Activated CD8-positive, alpha-beta memory T cell treated with anti-CD3 and anti-CD28 coated beads, Interleukin-2, amount 10 ng/mL, durations not matched to agents 7 days and 5 days (primary cell): ENCODE measurements around the gene ADK. TPM values are rescaled to one million over a fixed set of nuclear protein-coding genes. Genes with fewer than 3 reads are reported as not detected.
"Not testable (repeated sequence)": the region's sequence is repeated elsewhere in the genome, so short reads cannot be mapped to it uniquely, and the experiment has no call there.

Source experiments
- ATAC-seq: fragments of 150-1000 bp; cut with Tn5 transposase; one replicate; pipeline ENCODE4 v1.10.0; 2021; ENCODE audit warnings: moderate library complexity
- CTCF ChIA-PET: fragments of 350-600 bp; sonication (Branson Sonifier 250); formaldehyde crosslinking; loops from one replicate; lab custom pipeline; 2021; ENCODE audit warnings: antibody characterized with exemption; lab: Charles Lee
- DNase-seq: peaks from one replicate; pipeline ENCODE4 v3.0.0-alpha.2; 2020
- H3K27ac Mint-ChIP-seq: one replicate; pipeline ENCODE4 v1.8.0; 2021; ENCODE audit warnings: mild to moderate bottlenecking, mixed read lengths
- H3K27me3 Mint-ChIP-seq: one replicate; pipeline ENCODE4 v1.8.0; 2021; ENCODE audit warnings: mixed read lengths
- H3K36me3 Mint-ChIP-seq: one replicate; pipeline ENCODE4 v1.8.0; 2021; ENCODE audit warnings: mild to moderate bottlenecking, mixed read lengths
- H3K4me1 Mint-ChIP-seq: one replicate; pipeline ENCODE4 v1.8.0; 2021; ENCODE audit warnings: mixed read lengths
- H3K4me3 Mint-ChIP-seq: one replicate; pipeline ENCODE4 v1.8.0; 2021; ENCODE audit warnings: mild to moderate bottlenecking, moderate library complexity, mixed read lengths
- H3K9me3 Mint-ChIP-seq: one replicate; pipeline ENCODE4 v1.8.0; 2022; ENCODE audit warnings: low read depth, mixed read lengths
- total RNA-seq, 2 experiments: library from RNA; stranded (reverse); gene quantifications; one replicate each; pipeline ENCODE4 v1.2.3, GENCODE V29; 2021

ADK gene
- total RNA-seq, 2 experiments from 2014 or later = 38.3 to 46.2 TPM

DNA sequence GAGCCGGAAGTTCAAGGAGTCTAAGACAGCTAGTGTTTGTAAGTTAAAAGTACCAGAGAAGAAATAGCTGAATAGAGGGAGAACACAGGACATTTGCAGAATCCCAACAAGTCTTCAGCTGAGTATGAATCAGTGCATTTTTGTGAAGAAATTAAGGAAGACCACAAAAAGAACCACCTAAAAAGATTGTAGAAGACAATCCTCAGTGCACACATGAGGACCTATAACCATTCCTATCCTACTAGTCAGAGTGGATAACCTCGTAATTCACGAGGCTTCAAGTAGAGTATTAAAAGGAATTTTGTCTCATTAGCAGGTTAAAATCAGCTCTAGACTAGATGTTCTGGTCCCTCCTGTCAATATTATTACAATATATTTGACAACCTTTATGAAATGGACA is 380.0 kb downstream of the ADK start:
- Mint-ChIP-seq H3K36me3 (peaks cover 16% of the 10 kb centered on the region), H3K4me1 (peaks cover 4% of the 10 kb centered on the region), H3K4me3 (no peak overlapping the region), H3K9me3 (no peaks in the 10 kb centered on the region), H3K27ac (no peak overlapping the region), H3K27me3 (no peaks in the 10 kb centered on the region)
- ATAC-seq (no peak), DNase-seq (no peak)
- CTCF ChIA-PET = no interaction called here

DNA sequence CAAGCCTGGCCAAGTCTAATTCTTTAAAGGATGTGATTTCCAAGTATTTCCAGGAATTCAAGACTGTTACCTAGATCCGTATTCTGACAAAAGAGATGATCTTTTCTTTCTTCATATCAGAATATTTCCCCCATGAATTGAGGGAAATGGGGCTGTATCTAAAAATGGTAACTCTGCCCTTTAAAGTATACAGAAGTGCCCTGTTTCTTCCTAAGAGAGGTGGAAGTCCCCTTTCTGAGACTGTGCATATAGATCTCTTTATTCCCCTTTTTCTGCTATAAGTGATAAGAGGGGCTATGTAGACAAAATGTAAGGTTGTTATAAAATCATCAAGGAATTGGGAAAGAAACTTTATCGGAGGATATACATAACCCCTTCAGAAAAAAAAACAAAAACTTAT is 388.3 kb downstream of the ADK start:
- CTCF ChIA-PET = no interaction called here
- Mint-ChIP-seq H3K27ac (no peak overlapping the region), H3K4me1 (peaks cover 12% of the 10 kb centered on the region), H3K9me3 (peaks cover 2% of the 10 kb centered on the region), H3K27me3 (no peaks in the 10 kb centered on the region), H3K4me3 (no peak overlapping the region), H3K36me3 (peaks cover 7% of the 10 kb centered on the region)
- ATAC-seq = no peak
- DNase-seq = no peak

DNA sequence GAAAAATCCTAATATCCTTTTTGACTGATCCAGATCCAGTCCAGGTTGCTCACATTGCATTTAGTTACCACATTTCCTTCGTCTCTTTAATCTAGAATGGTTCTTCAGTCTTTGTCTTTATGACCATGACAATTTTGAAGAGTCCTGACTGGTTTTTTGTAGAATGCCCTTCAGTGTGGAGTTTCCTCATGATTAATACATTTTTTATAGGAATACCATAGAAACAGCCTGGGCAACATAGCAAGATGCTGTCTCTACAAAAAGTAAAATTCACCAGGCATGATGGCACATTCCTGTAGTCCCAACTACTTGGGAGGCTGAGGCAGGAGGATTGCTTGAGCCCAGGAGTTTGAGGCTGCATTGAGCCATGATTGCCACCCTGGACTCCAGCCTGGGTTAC is 390.4 kb downstream of the ADK start:
- no peak for DNase-seq
- no peak for ATAC-seq
- H3K27ac Mint-ChIP-seq = no peak overlapping the region
- H3K36me3 Mint-ChIP-seq = peaks cover 7% of the 10 kb centered on the region
- peaks cover 2% of the 10 kb centered on the region for H3K9me3 Mint-ChIP-seq
- H3K27me3 Mint-ChIP-seq = no peaks in the 10 kb centered on the region
- CTCF ChIA-PET = no interaction called here
- peaks cover 9% of the 10 kb centered on the region for H3K4me1 Mint-ChIP-seq
- no peak overlapping the region for H3K4me3 Mint-ChIP-seq

DNA sequence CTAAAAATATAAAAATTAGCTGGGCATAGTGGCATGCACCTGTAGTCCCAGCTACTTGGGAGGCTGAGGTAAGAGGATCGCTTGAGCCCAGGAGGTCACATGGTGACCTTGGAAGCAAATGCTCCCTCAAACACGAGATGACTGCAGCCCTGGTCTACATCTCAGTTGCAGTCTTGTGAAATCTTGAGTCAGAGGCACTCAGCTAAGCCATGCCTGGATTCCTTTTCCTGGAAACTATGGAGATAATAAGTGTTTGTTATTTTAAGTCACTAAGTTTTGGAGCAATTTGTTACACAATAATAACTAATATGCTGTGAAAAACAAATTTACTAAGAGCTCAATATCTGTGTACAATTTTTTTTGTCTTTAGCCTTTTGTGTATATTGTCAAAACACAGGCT is 391.1 kb downstream of the ADK start:
- Mint-ChIP-seq H3K4me1 (peaks cover 4% of the 10 kb centered on the region), H3K36me3 (peaks cover 3% of the 10 kb centered on the region), H3K9me3 (no peaks in the 10 kb centered on the region), H3K27me3 (no peaks in the 10 kb centered on the region), H3K27ac (no peak overlapping the region), H3K4me3 (no peak overlapping the region)
- CTCF ChIA-PET = interaction anchor here (0.6 kb wide), 1 partner anchor 69 kb away, joined by 5 read pairs; no protein-coding TSS in a partner anchor
- ATAC-seq = no peak
- no peak for DNase-seq

DNA sequence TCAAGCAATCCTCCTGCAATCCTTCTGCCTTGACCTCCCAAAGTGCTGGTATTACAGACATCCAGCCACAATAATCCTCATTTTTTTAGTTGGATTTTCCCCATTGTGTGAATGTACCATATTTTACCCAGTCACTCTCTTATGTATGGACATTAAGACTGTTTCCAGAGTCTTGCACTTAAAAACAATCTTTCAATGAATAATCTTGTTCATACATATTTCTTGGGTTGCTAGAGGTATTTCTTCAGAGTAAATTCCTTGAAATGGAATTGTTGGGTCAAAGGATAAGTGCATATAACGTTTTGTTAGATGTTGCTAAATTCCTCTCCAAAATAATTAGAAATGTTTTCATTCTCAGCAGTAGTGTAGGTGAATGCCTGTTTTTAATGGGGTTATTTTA is 392.3 kb downstream of the ADK start:
- CTCF ChIA-PET = no interaction called here
- Mint-ChIP-seq H3K4me1 (peaks cover 4% of the 10 kb centered on the region), H3K4me3 (no peak overlapping the region), H3K9me3 (no peaks in the 10 kb centered on the region), H3K27ac (no peak overlapping the region), H3K36me3 (peaks cover 4% of the 10 kb centered on the region), H3K27me3 (no peaks in the 10 kb centered on the region)
- DNase-seq (no peak), ATAC-seq (no peak)

DNA sequence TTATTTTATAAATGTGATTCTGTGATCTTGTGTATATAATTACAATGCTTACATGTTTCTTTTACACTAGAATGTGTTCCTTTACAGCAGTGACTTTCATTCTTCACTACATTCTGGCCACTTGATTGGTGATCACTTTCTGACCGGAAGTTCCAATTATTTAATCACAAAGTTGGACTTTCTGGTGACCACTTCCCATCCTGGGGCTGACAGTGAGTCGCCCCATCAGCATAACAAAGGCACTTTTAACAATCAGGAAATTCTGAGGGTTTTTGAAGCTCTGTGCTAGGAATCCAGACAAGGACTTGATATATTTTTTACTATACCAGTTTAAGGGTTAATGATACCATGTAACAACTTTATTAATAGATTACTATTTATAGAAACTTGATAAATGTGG is 393.1 kb downstream of the ADK start:
- no peak overlapping the region for H3K27ac Mint-ChIP-seq
- DNase-seq (no peak), ATAC-seq (no peak)
- H3K27me3 Mint-ChIP-seq = no peaks in the 10 kb centered on the region
- peaks cover 4% of the 10 kb centered on the region for H3K36me3 Mint-ChIP-seq
- CTCF ChIA-PET = interaction anchor here (1.1 kb wide), 1 partner anchor 8 kb away, joined by 3 read pairs; no protein-coding TSS in a partner anchor
- no peaks in the 10 kb centered on the region for H3K9me3 Mint-ChIP-seq
- H3K4me3 Mint-ChIP-seq = no peak overlapping the region
- H3K4me1 Mint-ChIP-seq = peaks cover 4% of the 10 kb centered on the region

DNA sequence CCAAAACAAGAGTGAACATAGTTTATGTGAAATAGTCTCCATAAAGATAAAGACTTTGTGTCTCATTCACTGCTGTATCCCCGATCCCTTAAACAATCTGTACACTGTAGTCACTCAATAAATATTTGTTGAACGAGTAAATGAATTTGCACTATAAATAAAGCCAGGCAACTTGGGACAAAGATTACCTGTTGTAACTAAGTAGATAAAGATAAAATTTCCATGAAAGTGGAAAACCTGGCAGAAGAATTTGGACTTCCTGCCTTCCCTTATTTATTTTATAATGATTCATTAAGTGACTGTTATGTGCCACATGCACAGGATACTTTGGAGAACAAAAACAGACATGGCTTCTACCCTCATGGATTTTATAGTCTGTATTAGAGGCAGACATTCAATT is 397.7 kb downstream of the ADK start:
- H3K27me3 Mint-ChIP-seq = no peaks in the 10 kb centered on the region
- H3K9me3 Mint-ChIP-seq = no peaks in the 10 kb centered on the region
- CTCF ChIA-PET = no interaction called here
- no peak overlapping the region for H3K27ac Mint-ChIP-seq
- DNase-seq = no peak
- no peak for ATAC-seq
- no peak overlapping the region for H3K4me3 Mint-ChIP-seq
- H3K4me1 Mint-ChIP-seq = peaks cover 4% of the 10 kb centered on the region
- H3K36me3 Mint-ChIP-seq = peaks cover 9% of the 10 kb centered on the region

DNA sequence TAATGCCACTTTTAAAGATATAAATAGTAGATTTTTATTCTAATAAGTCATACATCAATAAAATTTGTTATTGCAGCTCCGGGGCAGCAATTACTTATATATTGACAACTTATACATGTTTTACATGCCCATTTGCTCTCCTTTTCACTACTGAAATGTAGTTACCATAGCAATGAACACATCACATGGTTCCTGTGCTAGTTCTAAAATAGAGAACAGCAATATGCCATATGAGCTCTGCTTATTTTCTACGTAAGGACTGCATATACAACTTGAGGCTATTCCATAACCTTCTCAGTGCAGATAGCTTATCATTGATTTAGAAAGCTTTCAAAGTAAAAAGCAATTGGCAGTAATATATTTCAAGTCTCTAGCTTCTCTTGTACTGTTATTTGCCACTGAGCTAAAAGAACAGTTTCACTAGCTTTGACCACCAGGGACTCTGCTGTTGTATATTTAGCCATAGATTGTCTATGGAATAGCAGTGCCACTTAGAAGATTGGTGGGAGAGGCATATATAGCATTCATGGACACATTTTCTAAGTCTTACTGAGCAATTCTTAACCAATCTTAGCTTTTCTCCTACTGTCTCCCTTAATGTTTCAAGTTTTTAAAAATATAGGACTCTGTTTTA is 405.2 kb downstream of the ADK start:
- DNase-seq (no peak), ATAC-seq (no peak)
- H3K9me3 Mint-ChIP-seq = no peaks in the 10 kb centered on the region
- H3K27ac Mint-ChIP-seq = no peak overlapping the region
- H3K4me1 Mint-ChIP-seq = peaks cover 2% of the 10 kb centered on the region
- no peak overlapping the region for H3K4me3 Mint-ChIP-seq
- H3K36me3 Mint-ChIP-seq = peaks cover 19% of the 10 kb centered on the region
- no peaks in the 10 kb centered on the region for H3K27me3 Mint-ChIP-seq
- CTCF ChIA-PET = no interaction called here

DNA sequence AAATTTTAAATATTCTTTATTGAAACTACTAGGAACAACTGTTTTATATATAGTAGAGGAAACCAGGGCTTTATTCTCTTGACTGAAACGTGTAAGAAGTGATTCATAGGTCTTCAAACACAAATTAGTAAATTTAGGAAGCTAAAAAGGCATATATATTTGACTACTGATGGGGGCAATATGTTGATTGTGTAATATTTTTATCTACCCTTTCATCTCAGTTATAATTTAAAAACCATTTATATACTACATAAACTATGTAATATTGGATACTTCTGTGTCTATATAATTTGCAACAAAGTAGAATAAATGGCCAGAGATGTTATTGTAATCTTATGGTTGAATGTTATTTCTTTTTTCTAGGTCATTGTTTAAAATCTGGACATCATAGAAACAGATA is 406.1 kb downstream of the ADK start:
- no peak for ATAC-seq

DNA sequence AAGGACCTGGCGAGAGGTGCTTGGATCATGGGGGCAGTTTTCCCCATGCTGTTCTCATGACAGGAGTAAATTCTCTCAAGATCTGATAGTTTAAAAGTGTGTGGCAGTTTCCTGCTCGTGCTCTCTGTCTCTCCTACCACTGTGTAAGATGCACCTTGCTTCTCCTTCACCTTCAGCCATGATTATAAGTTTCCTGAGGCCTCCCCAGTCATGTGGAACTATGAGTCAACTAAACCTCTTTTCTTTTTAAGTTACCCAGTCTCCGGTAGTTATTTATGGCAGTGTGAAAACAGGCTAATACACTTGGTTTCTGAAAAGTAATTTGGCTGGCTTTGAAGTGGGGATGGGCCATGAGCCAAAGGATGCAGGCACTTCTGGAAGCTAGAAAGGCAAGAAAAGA is 407.4 kb downstream of the ADK start:
- peaks cover 17% of the 10 kb centered on the region for H3K36me3 Mint-ChIP-seq
- CTCF ChIA-PET = no interaction called here
- peaks cover 2% of the 10 kb centered on the region for H3K4me1 Mint-ChIP-seq
- DNase-seq (no peak), ATAC-seq (no peak)
- no peak overlapping the region for H3K27ac Mint-ChIP-seq
- no peaks in the 10 kb centered on the region for H3K9me3 Mint-ChIP-seq
- H3K27me3 Mint-ChIP-seq = no peaks in the 10 kb centered on the region
- H3K4me3 Mint-ChIP-seq = no peak overlapping the region

More for the DNA sequence above, 406.1 kb downstream of the ADK start:
- no peak overlapping the region for H3K27ac Mint-ChIP-seq
- no peaks in the 10 kb centered on the region for H3K9me3 Mint-ChIP-seq
- H3K27me3 Mint-ChIP-seq = no peaks in the 10 kb centered on the region
- CTCF ChIA-PET = no interaction called here
- H3K4me3 Mint-ChIP-seq = no peak overlapping the region
- no peak for DNase-seq
- H3K36me3 Mint-ChIP-seq = peaks cover 20% of the 10 kb centered on the region
- H3K4me1 Mint-ChIP-seq = peaks cover 2% of the 10 kb centered on the region

DNA sequence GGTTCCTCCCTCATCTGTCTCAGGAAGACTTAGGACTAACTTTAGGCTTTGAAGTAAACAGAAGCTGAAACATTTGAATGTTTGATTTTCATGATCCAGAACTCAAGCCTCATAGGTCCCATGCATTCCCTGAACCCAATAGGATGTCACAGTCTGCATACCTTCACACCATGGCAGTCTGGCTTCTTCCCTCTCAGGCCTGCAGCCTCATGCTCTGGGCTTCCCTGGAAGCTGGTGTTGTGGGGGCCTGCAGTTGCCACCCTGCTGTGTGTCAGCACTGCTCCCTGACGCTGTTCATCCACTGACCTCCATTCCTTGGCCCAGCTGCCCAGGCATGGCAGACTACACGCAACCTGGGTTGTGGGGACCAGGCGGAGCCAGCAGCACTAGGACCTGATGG is 407.9 kb downstream of the ADK start:
- DNase-seq (no peak), ATAC-seq (no peak)
- CTCF ChIA-PET = interaction anchor here (0.8 kb wide), 1 partner anchor 28 kb away, joined by 3 read pairs; no protein-coding TSS in a partner anchor
- Mint-ChIP-seq H3K27ac (peak overlapping the region; percentile 49), H3K9me3 (no peaks in the 10 kb centered on the region), H3K4me1 (peaks cover 2% of the 10 kb centered on the region), H3K36me3 (peaks cover 17% of the 10 kb centered on the region), H3K4me3 (no peak overlapping the region), H3K27me3 (no peaks in the 10 kb centered on the region)

DNA sequence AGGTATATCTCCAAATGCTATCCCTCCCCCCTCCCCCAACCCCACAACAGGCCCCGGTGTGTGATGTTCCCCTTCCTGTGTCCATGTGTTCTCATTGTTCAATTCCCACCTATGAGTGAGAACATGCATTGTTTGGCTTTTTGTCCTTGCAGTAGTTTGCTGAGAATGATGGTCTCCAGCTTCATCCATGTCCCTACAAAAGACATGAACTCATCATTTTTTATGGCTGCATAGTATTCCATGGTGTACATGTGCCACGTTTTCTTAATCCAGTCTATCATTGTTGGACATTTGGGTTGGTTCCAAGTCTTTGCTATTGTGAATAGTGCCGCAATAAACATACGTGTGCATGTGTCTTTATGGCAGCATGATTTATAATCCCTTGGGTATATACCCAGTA is 417.9 kb downstream of the ADK start:
- DNase-seq, H3K9me3 Mint-ChIP-seq, CTCF ChIA-PET, H3K4me3 Mint-ChIP-seq, H3K27me3 Mint-ChIP-seq, ATAC-seq, H3K4me1 Mint-ChIP-seq, H3K27ac Mint-ChIP-seq: not testable (repeated sequence)
- peaks cover 22% of the 10 kb centered on the region for H3K36me3 Mint-ChIP-seq

DNA sequence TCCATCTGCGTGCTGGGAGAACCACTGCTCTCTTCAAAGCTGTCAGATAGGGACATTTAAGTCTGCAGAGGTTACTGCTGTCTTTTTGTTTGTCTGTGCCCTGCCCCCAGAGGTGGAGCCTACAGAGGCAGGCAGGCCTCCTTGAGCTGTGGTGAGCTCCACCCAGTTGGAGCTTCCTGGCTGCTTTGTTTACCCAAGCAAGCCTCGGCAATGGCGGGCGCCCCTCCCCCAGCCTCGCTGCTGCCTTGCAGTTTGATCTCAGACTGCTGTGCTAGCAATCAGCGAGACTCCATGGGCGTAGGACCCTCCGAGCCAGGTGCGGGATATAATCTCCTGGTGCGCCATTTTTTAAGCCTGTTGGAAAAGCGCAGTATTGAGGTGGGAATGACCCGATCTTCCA is 422.5 kb downstream of the ADK start:
- H3K27ac Mint-ChIP-seq, H3K4me1 Mint-ChIP-seq, H3K4me3 Mint-ChIP-seq, H3K9me3 Mint-ChIP-seq, CTCF ChIA-PET, H3K27me3 Mint-ChIP-seq, ATAC-seq, DNase-seq: not testable (repeated sequence)
- peaks cover 36% of the 10 kb centered on the region for H3K36me3 Mint-ChIP-seq

DNA sequence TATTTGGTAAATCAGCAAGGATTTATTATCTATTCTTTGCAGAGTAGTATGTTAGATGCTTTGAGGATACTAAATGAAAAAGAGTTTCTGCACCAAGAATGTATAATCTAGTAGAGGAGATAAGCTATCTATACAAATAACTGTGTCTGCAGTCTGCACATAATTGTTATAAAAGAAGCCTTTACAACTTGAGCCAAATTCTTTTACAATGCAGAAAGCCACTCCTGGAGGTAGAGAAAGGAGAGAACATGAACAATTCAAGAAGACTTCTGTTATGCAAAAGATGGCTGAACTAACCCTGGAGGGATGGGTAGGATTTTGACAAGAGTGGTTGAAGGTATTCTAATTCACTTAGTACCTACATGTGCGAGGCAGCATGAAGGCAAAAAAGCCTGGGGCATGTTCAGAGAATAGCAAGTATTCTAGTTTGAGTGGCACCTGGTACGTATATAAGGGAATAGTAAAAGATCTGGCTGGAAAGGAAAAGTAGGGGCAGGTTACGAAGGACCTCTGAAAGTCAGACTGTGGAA is 424.2 kb downstream of the ADK start:
- DNase-seq (no peak), ATAC-seq (no peak)
- CTCF ChIA-PET = no interaction called here
- peaks cover 33% of the 10 kb centered on the region for H3K36me3 Mint-ChIP-seq
- H3K9me3 Mint-ChIP-seq = peaks cover 2% of the 10 kb centered on the region
- H3K27ac Mint-ChIP-seq = no peak overlapping the region
- no peaks in the 10 kb centered on the region for H3K27me3 Mint-ChIP-seq
- no peak overlapping the region for H3K4me3 Mint-ChIP-seq
- H3K4me1 Mint-ChIP-seq = no peaks in the 10 kb centered on the region
